GM21447 (cell line): ENCODE results near the gene RAB28.

Source experiments
- ATAC-seq: cut with Tn5 transposase; IDR thresholded peaks from one replicate; pipeline ENCODE4 v1.9.1; 2021; ENCODE audit not compliant: unreplicated experiment

The RAB28 gene

GRCh38 chr4:13323921-13324320 lies 160.2 kb downstream of the RAB28 start:
- no peak for ATAC-seq

GRCh38 chr4:13322681-13323101 lies 161.4 kb downstream of the RAB28 start:
- no peak for ATAC-seq
